Measurements from ENCODE around the gene HIPK2.

DNA sequence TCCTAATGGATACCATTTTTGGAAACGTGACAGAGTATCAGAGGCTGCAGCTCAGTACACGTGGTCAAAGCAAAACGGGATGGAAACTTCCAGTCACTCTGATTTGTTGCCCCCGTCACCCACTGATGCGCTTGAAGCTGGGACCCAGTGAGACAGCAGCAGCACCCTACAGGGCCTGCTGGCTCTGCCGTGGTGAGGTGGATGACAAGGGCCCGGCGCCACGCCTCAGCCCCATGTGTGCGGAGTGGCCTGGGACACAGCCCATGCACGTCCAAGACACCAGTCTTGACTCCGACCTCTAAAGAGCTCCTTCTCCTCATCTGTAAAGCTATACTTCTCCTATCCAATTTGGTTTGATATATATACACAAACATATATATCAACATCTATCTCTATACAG is 215.3 kb downstream of the HIPK2 start:
- TF ChIP-seq, protein P1, sequence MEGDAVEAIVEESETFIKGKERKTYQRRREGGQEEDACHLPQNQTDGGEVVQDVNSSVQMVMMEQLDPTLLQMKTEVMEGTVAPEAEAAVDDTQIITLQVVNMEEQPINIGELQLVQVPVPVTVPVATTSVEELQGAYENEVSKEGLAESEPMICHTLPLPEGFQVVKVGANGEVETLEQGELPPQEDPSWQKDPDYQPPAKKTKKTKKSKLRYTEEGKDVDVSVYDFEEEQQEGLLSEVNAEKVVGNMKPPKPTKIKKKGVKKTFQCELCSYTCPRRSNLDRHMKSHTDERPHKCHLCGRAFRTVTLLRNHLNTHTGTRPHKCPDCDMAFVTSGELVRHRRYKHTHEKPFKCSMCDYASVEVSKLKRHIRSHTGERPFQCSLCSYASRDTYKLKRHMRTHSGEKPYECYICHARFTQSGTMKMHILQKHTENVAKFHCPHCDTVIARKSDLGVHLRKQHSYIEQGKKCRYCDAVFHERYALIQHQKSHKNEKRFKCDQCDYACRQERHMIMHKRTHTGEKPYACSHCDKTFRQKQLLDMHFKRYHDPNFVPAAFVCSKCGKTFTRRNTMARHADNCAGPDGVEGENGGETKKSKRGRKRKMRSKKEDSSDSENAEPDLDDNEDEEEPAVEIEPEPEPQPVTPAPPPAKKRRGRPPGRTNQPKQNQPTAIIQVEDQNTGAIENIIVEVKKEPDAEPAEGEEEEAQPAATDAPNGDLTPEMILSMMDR (IDR thresholded peaks at IDR 0.05), result no peak
- TF ChIP-seq POLR2AphosphoS5 (IDR thresholded peaks at IDR 0.05) (no peak), POLR2A (IDR thresholded peaks at IDR 0.05) (no peak), EP300 (IDR thresholded peaks at IDR 0.05) (no peak)
